WTC11 (cell line): ENCODE data around the gene NRSN2. TPM values are rescaled to one million over a fixed set of nuclear protein-coding genes. Genes with fewer than 3 reads are reported as not detected.
"Not testable (repeated sequence)": the region's sequence is repeated elsewhere in the genome, so short reads cannot be mapped to it uniquely, and the experiment has no call there.

Experiments
- ATAC-seq: fragments of 200-7000 bp; cut with Tn5 transposase; 2 replicates; pipeline ENCODE4 v1.10.0; 2021; ENCODE audit warnings: mild to moderate bottlenecking, moderate library complexity
- CTCF ChIA-PET: fragments of 300-600 bp; sonication (Branson Sonifier 250); formaldehyde crosslinking; loops from one replicate; lab custom pipeline; 2021; ENCODE audit warnings: antibody characterized with exemption; lab: Charles Lee
- POLR2A ChIA-PET: fragments of 350-600 bp; sonication (Branson Sonifier 250); formaldehyde crosslinking; loops from one replicate; lab custom pipeline; 2021; ENCODE audit warnings: antibody characterized with exemption; lab: Charles Lee
- DNase-seq: peaks from one replicate; pipeline ENCODE4 v3.0.0; 2021; ENCODE audit warnings: low spot score
- H3K27ac Mint-ChIP-seq: 2 replicates; pipeline ENCODE4 v1.8.0; 2021; ENCODE audit warnings: mixed read lengths
- H3K27me3 Mint-ChIP-seq: 2 replicates; pipeline ENCODE4 v1.8.0; 2021; ENCODE audit warnings: low read depth, mild to moderate bottlenecking, moderate library complexity, mixed read lengths
- H3K36me3 Mint-ChIP-seq: 2 replicates; pipeline ENCODE4 v1.8.0; 2021; ENCODE audit warnings: mixed read lengths
- H3K4me1 Mint-ChIP-seq: 2 replicates; pipeline ENCODE4 v1.8.0; 2022; ENCODE audit warnings: mixed read lengths
- H3K4me3 Mint-ChIP-seq: 2 replicates; pipeline ENCODE4 v1.8.0; 2021; ENCODE audit warnings: mild to moderate bottlenecking, moderate library complexity, mixed read lengths
- H3K9me3 Mint-ChIP-seq: 2 replicates; pipeline ENCODE4 v1.8.0; 2021; ENCODE audit warnings: mixed read lengths
- ELF4 ChIP-seq: sonication (generic); formaldehyde crosslinking; IDR thresholded peaks from 2 replicates; pipeline ENCODE4 v1.8.1; 2022; ENCODE audit warnings: low read depth, mild to moderate bottlenecking, moderate library complexity, missing genetic modification reagents
- GABPB1 ChIP-seq: sonication (generic); formaldehyde crosslinking; IDR thresholded peaks from 2 replicates; pipeline ENCODE4 v1.8.1; 2023; ENCODE audit warnings: mild to moderate bottlenecking, missing genetic modification reagents
- NR3C1 ChIP-seq: sonication (generic); formaldehyde crosslinking; conservative IDR thresholded peaks from 2 replicates; pipeline ENCODE4 v1.8.1; 2023; ENCODE audit warnings: low read depth, mild to moderate bottlenecking, missing genetic modification reagents
- RELA ChIP-seq: sonication (generic); formaldehyde crosslinking; IDR thresholded peaks from 2 replicates; pipeline ENCODE4 v1.8.1; 2022; ENCODE audit warnings: missing genetic modification reagents, mild to moderate bottlenecking, borderline replicate concordance
- RORB ChIP-seq: fragments of 250-450 bp; sonication (Bioruptor Pico); IDR thresholded peaks from 2 replicates; pipeline ENCODE4 v1.9.0; 2021; ENCODE audit warnings: mild to moderate bottlenecking
- SOX15 ChIP-seq: fragments of 250-450 bp; sonication (Bioruptor Pico); IDR thresholded peaks from 2 replicates; pipeline ENCODE4 v1.9.0; 2021; ENCODE audit warnings: mild to moderate bottlenecking
- TEAD1 ChIP-seq: sonication (generic); formaldehyde crosslinking; IDR thresholded peaks from 2 replicates; pipeline ENCODE4 v1.8.0; 2022; ENCODE audit warnings: mild to moderate bottlenecking, missing genetic modification reagents
- ZNF232 ChIP-seq: sonication (generic); formaldehyde crosslinking; IDR thresholded peaks from 2 replicates; pipeline ENCODE4 v1.8.0; 2022; ENCODE audit warnings: mild to moderate bottlenecking, missing genetic modification reagents
- total RNA-seq: library from RNA; stranded (reverse); gene quantifications from 3 replicates; pipeline ENCODE4 v1.2.3, GENCODE V29; 2021
- TF ChIP-seq, protein P1 (sequence below): sonication (generic); formaldehyde crosslinking; IDR thresholded peaks from 2 replicates; pipeline ENCODE4 v1.8.0; 2023; ENCODE audit warnings: missing genetic modification reagents
- TF ChIP-seq, protein P2 (sequence below): sonication (generic); formaldehyde crosslinking; IDR thresholded peaks from 2 replicates; pipeline ENCODE4 v1.8.0; 2022; ENCODE audit warnings: mild to moderate bottlenecking, missing genetic modification reagents
- TF ChIP-seq, protein P3 (sequence below): fragments of 250-450 bp; sonication (Bioruptor Pico); IDR thresholded peaks from 2 replicates; pipeline ENCODE4 v1.9.0; 2021; ENCODE audit warnings: mild to moderate bottlenecking, borderline replicate concordance
- TF ChIP-seq, protein P4 (sequence below): fragments of 250-450 bp; sonication (Bioruptor Pico); IDR thresholded peaks from 2 replicates; pipeline ENCODE4 v1.9.0; 2021; ENCODE audit warnings: mild to moderate bottlenecking
- TF ChIP-seq, protein P5 (sequence below): fragments of 200-600 bp; IDR thresholded peaks from 2 replicates; pipeline ENCODE4 v1.8.0; 2022; ENCODE audit warnings: antibody characterized with exemption
- TF ChIP-seq, protein P6 (sequence below): fragments of 250-450 bp; sonication (Bioruptor Pico); IDR thresholded peaks from 2 replicates; pipeline ENCODE4 v1.9.0; 2021; ENCODE audit warnings: mild to moderate bottlenecking

The NRSN2 gene
- total RNA-seq, 1 experiment from 2014 or later, result 23.0 TPM

DNA sequence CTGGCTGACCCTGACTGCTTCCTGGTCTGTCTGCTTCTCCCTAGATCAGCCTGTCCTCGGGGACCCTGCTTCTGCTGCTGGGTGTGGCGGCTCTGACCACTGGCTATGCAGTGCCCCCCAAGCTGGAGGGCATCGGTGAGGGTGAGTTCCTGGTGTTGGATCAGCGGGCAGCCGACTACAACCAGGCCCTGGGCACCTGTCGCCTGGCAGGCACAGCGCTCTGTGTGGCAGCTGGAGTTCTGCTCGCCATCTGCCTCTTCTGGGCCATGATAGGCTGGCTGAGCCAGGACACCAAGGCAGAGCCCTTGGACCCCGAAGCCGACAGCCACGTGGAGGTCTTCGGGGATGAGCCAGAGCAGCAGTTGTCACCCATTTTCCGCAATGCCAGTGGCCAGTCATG lies 6.3 kb downstream of the NRSN2 start:
- ChIA-PET CTCF (interaction anchor here (0.6 to 3.6 kb wide), 6 partner anchors 14 to 917 kb away, joined by 3 to 66 read pairs (median 5); no protein-coding TSS in a partner anchor), POLR2A (interaction anchor here (1.0 to 1.4 kb wide), 2 partner anchors 47 to 55 kb away, joined by 3 read pairs; no protein-coding TSS in a partner anchor)
- Mint-ChIP-seq H3K4me1 (peaks cover 14% of the 10 kb centered on the region), H3K27me3 (no peaks in the 10 kb centered on the region; the same call in 1 of the 2 replicates), H3K9me3 (no peaks in the 10 kb centered on the region), H3K4me3 (no peak overlapping the region)
- no peak for DNase-seq
- TF ChIP-seq, protein P1, sequence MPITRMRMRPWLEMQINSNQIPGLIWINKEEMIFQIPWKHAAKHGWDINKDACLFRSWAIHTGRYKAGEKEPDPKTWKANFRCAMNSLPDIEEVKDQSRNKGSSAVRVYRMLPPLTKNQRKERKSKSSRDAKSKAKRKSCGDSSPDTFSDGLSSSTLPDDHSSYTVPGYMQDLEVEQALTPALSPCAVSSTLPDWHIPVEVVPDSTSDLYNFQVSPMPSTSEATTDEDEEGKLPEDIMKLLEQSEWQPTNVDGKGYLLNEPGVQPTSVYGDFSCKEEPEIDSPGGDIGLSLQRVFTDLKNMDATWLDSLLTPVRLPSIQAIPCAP (CRISPR knock-in tag), result no peak
- TF ChIP-seq ELF4 (CRISPR knock-in tag), result no peak
- TF ChIP-seq, protein P2, sequence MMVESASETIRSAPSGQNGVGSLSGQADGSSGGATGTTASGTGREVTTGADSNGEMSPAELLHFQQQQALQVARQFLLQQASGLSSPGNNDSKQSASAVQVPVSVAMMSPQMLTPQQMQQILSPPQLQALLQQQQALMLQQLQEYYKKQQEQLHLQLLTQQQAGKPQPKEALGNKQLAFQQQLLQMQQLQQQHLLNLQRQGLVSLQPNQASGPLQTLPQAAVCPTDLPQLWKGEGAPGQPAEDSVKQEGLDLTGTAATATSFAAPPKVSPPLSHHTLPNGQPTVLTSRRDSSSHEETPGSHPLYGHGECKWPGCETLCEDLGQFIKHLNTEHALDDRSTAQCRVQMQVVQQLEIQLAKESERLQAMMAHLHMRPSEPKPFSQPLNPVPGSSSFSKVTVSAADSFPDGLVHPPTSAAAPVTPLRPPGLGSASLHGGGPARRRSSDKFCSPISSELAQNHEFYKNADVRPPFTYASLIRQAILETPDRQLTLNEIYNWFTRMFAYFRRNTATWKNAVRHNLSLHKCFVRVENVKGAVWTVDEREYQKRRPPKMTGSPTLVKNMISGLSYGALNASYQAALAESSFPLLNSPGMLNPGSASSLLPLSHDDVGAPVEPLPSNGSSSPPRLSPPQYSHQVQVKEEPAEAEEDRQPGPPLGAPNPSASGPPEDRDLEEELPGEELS, result no peak
- TF ChIP-seq, all 79 proteins: peak for 0
- H3K27ac Mint-ChIP-seq, result no peak overlapping the region
- H3K36me3 Mint-ChIP-seq, result peaks cover 2% of the 10 kb centered on the region; the same call in 1 of the 2 replicates
- no peak for ATAC-seq

DNA sequence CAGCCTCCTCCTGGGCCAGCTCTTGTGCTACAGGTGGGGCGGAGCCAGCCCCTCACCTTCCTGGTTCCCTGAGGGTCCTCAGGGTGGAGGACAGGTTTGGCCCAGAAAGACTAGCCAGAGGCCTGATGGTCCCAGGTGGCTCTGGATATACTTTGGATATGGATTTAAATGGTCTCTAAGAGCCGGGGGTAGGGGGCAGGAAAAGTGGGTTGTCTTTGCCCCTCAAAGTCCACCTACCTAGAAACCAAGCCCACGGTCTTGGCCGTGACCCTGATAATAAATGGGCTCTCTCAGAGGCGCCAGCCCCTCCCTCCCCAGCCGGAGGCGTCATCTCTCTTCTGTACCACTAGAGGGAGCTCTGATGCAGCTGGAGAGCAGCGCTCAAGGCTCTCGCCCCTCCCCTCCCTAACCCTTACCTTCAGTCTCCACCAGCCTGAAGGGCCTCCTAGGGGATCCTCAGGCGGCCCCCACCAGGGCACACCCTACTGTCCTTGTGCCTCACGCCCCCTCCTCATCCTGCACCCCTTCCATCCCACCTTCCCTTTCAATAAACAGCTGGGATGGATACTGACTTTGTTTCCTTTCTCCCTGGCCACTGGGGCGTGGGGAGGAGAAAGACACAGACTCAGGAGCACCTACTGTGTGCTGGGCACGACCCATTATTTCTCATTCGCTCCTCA lies 7.5 kb downstream of the NRSN2 start:
- DNase-seq (peak; percentile 84), ATAC-seq (peak; percentile 92)
- ChIA-PET CTCF (interaction anchor here (0.6 to 3.6 kb wide), 26 partner anchors 9 to 385 kb away, joined by 3 to 66 read pairs (median 4); partner anchors contain the start of genes SOX12 and TRIB3), POLR2A (interaction anchor here (0.5 to 1.4 kb wide), 4 partner anchors 16 to 127 kb away, joined by 3 read pairs; partner anchors contain the start of gene RBCK1)
- no peaks in the 10 kb centered on the region for H3K9me3 Mint-ChIP-seq
- H3K4me3 Mint-ChIP-seq, result no peak overlapping the region
- TF ChIP-seq, protein P3, sequence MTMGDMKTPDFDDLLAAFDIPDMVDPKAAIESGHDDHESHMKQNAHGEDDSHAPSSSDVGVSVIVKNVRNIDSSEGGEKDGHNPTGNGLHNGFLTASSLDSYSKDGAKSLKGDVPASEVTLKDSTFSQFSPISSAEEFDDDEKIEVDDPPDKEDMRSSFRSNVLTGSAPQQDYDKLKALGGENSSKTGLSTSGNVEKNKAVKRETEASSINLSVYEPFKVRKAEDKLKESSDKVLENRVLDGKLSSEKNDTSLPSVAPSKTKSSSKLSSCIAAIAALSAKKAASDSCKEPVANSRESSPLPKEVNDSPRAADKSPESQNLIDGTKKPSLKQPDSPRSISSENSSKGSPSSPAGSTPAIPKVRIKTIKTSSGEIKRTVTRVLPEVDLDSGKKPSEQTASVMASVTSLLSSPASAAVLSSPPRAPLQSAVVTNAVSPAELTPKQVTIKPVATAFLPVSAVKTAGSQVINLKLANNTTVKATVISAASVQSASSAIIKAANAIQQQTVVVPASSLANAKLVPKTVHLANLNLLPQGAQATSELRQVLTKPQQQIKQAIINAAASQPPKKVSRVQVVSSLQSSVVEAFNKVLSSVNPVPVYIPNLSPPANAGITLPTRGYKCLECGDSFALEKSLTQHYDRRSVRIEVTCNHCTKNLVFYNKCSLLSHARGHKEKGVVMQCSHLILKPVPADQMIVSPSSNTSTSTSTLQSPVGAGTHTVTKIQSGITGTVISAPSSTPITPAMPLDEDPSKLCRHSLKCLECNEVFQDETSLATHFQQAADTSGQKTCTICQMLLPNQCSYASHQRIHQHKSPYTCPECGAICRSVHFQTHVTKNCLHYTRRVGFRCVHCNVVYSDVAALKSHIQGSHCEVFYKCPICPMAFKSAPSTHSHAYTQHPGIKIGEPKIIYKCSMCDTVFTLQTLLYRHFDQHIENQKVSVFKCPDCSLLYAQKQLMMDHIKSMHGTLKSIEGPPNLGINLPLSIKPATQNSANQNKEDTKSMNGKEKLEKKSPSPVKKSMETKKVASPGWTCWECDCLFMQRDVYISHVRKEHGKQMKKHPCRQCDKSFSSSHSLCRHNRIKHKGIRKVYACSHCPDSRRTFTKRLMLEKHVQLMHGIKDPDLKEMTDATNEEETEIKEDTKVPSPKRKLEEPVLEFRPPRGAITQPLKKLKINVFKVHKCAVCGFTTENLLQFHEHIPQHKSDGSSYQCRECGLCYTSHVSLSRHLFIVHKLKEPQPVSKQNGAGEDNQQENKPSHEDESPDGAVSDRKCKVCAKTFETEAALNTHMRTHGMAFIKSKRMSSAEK (CRISPR knock-in tag), result 0 out of 2 replicates have a peak, but pooled peaks have one; percentile 34
- TF ChIP-seq GABPB1, result peak; percentile 78; the same call in 1 of the 2 replicates
- TF ChIP-seq, protein P4, sequence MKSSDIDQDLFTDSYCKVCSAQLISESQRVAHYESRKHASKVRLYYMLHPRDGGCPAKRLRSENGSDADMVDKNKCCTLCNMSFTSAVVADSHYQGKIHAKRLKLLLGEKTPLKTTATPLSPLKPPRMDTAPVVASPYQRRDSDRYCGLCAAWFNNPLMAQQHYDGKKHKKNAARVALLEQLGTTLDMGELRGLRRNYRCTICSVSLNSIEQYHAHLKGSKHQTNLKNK (CRISPR knock-in tag), result no peak
- no peak for TF ChIP-seq ZNF232 (CRISPR knock-in tag)
- TF ChIP-seq, protein P5, sequence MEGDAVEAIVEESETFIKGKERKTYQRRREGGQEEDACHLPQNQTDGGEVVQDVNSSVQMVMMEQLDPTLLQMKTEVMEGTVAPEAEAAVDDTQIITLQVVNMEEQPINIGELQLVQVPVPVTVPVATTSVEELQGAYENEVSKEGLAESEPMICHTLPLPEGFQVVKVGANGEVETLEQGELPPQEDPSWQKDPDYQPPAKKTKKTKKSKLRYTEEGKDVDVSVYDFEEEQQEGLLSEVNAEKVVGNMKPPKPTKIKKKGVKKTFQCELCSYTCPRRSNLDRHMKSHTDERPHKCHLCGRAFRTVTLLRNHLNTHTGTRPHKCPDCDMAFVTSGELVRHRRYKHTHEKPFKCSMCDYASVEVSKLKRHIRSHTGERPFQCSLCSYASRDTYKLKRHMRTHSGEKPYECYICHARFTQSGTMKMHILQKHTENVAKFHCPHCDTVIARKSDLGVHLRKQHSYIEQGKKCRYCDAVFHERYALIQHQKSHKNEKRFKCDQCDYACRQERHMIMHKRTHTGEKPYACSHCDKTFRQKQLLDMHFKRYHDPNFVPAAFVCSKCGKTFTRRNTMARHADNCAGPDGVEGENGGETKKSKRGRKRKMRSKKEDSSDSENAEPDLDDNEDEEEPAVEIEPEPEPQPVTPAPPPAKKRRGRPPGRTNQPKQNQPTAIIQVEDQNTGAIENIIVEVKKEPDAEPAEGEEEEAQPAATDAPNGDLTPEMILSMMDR, result peak; percentile 95
- TF ChIP-seq TEAD1 (CRISPR knock-in tag), result 0 out of 2 replicates have a peak, but pooled peaks have one; percentile 22
- no peak for TF ChIP-seq RELA
- TF ChIP-seq, protein P6, sequence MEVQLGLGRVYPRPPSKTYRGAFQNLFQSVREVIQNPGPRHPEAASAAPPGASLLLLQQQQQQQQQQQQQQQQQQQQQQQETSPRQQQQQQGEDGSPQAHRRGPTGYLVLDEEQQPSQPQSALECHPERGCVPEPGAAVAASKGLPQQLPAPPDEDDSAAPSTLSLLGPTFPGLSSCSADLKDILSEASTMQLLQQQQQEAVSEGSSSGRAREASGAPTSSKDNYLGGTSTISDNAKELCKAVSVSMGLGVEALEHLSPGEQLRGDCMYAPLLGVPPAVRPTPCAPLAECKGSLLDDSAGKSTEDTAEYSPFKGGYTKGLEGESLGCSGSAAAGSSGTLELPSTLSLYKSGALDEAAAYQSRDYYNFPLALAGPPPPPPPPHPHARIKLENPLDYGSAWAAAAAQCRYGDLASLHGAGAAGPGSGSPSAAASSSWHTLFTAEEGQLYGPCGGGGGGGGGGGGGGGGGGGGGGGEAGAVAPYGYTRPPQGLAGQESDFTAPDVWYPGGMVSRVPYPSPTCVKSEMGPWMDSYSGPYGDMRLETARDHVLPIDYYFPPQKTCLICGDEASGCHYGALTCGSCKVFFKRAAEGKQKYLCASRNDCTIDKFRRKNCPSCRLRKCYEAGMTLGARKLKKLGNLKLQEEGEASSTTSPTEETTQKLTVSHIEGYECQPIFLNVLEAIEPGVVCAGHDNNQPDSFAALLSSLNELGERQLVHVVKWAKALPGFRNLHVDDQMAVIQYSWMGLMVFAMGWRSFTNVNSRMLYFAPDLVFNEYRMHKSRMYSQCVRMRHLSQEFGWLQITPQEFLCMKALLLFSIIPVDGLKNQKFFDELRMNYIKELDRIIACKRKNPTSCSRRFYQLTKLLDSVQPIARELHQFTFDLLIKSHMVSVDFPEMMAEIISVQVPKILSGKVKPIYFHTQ (CRISPR knock-in tag), result no peak
- no peak for TF ChIP-seq SOX15 (CRISPR knock-in tag)
- TF ChIP-seq NR3C1 (CRISPR knock-in tag), result no peak
- TF ChIP-seq RORB (CRISPR knock-in tag), result no peak
- no peak overlapping the region for H3K27ac Mint-ChIP-seq
- no peaks in the 10 kb centered on the region; the same call in 1 of the 2 replicates for H3K27me3 Mint-ChIP-seq
- peaks cover 5% of the 10 kb centered on the region; the same call in 1 of the 2 replicates for H3K4me1 Mint-ChIP-seq
- 0 out of 2 replicates have a peak, but pooled peaks cover 2% of the 10 kb centered on the region for H3K36me3 Mint-ChIP-seq

DNA sequence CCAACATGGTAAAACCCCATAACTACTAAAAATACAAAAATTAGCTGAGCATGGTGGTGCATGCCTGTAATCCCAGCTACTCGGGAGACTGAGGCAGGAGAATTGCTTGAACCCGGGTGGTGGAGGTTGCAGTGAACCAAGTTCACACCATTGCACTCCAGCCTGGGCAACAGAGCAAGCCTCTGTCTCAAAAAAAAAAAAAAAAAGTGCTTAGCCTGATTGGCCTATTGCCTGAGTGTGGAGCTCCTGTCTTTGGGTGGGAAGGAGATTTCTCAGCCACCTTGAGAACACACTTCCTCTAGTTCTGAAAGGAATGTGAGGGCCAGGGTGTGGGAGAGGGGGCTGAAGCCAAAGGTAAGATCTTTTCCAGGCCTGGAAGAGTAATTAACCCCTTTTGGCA lies 9.2 kb downstream of the NRSN2 start:
- H3K4me3 Mint-ChIP-seq, ATAC-seq, H3K27me3 Mint-ChIP-seq, DNase-seq, H3K9me3 Mint-ChIP-seq, H3K36me3 Mint-ChIP-seq, H3K27ac Mint-ChIP-seq: not testable (repeated sequence)
- CTCF ChIA-PET, result interaction anchor here (1.4 to 3.6 kb wide), 4 partner anchors 9 to 289 kb away, joined by 4 to 66 read pairs (median 18); partner anchors contain the start of genes NRSN2 and TRIB3
- POLR2A ChIA-PET, result interaction anchor here (0.8 kb wide), 1 partner anchor 9 kb away, joined by 4 read pairs; the partner anchor contains the start of gene NRSN2
- peaks cover 15% of the 10 kb centered on the region for H3K4me1 Mint-ChIP-seq
